Esophagus muscularis mucosa (tissue), 4 donors: ENCODE measurements around the gene PTPRU. TPM values are rescaled to one million over a fixed set of nuclear protein-coding genes. Genes with fewer than 3 reads are reported as not detected.

Source experiments
- DNase-seq: peaks from one replicate; pipeline ENCODE4 v3.0.0-alpha.2; 2017; ENCODE audit errors: extremely low spot score
- H3K27ac ChIP-seq, 4 donors: fragments of 200-600 bp; sonication (generic); replicated peaks in 1 of 4; 1 replicate in 3 of 4; 2 replicates in 1 of 4; pipeline ENCODE4 v1.5.1; 2016 to 2019; ENCODE audit warnings: mild to moderate bottlenecking in 1 of 4
- H3K27me3 ChIP-seq, 4 donors: fragments of 200-600 bp; sonication (generic); one replicate each; pipeline versions ENCODE4 v1.5.1 to v1.6.0; 2016 to 2019
- H3K36me3 ChIP-seq, 4 donors: fragments of 200-600 bp; sonication (generic); one replicate each; pipeline ENCODE4 v1.5.1; 2016 to 2019
- H3K4me1 ChIP-seq, 4 donors: fragments of 200-600 bp; sonication (generic); one replicate each; pipeline ENCODE4 v1.5.1; 2016 to 2019
- H3K4me3 ChIP-seq, 4 donors: fragments of 200-600 bp; sonication (generic); 1 replicate in 2 of 4; 2 replicates in 2 of 4; pipeline ENCODE4 v1.5.1; 2016 to 2019; ENCODE audit warnings: mild to moderate bottlenecking in 4 of 4, moderate library complexity in 1 of 4
- H3K9me3 ChIP-seq, 4 donors: fragments of 200-600 bp; sonication (generic); 1 replicate in 3 of 4; 2 replicates in 1 of 4; pipeline ENCODE4 v1.5.1; 2016 to 2019
- CTCF ChIP-seq, 3 experiments: fragments of 200-600 bp in 2 of 3; fragments of 450-650 bp in 1 of 3; sonication (generic) in 2 of 3; IDR thresholded peaks; one replicate each; pipeline ENCODE4 v1.5.1; 2017 to 2019; ENCODE audit warnings: antibody characterized with exemption in 3 of 3, mild to moderate bottlenecking in 2 of 3, moderate library complexity in 1 of 3
- EP300 ChIP-seq: sonication (generic); formaldehyde crosslinking; IDR thresholded peaks from one replicate; pipeline ENCODE4 v1.6.1; 2017; ENCODE audit warnings: antibody characterized with exemption
- POLR2A ChIP-seq: fragments of 450-650 bp; IDR thresholded peaks from one replicate; pipeline ENCODE4 v1.6.1; 2017; ENCODE audit warnings: antibody characterized with exemption, moderate library complexity, mild to moderate bottlenecking, low read depth
- POLR2AphosphoS5 ChIP-seq, 2 donors: sonication (generic); formaldehyde crosslinking; IDR thresholded peaks; one replicate each; pipeline ENCODE4 v1.6.1; 2017; ENCODE audit warnings: antibody characterized with exemption in 2 of 2
- WGBS: methylation state at CpG from one replicate; pipeline ENCODE4 v1.1.5; 2018; 5-methylcytosine and 5-hydroxymethylcytosine counted together
- intact Hi-C: fragments of 100-400 bp; cut with DNase I; formaldehyde crosslinking; loops from one replicate; pipeline ENCODE4 v1.15.1; 2023
- total RNA-seq, 4 donors: library from RNA; depleted of rRNA; stranded (reverse); fragments of >200 nt; gene quantifications; one replicate each; pipeline versions ENCODE4 v1.1.0 to v1.2.1, GENCODE V29; 2016

PTPRU gene
- total RNA-seq, 4 donors from 2014 or later: 19.5 to 32.7 (median 27.5) TPM

DNA sequence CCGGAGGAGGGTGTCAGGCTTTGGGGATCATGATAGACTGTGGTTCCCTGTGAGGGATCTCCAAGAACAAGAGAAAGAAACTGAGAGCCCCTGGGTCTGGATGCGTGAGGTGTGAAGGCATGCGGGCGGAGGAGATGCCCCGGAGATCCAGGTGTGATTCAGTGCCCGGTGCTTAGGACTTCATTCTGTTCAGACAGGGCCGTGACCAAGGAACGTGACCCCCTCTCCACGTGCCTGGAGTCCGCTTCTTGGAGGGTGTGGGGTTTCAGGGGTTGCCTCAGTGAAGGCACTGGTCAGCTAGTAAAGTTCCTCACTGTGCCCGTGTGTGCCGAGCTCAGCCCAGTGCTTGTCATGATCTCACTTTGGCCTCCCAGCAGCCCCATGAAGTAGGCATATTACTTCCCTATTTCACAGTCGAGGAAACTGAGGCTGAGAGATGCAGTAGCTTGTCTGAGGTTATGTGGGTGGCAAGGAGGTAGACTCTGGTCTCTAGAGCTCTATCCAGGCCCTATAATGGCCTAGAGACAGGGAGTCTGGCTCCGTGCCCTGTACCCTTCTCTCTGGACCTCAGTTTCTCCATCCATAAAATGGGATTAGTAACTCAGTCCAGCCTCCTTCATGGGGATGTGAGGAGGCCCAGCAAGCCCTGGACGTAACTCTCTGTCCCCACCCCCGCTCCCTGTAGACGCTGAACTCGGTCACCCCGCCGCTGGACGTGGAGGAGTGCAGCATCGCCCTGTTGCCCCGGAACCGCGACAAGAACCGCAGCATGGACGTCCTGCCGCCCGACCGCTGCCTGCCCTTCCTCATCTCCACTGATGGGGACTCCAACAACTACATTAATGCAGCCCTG is 81.0 kb downstream of the PTPRU start:
- H3K36me3 ChIP-seq: peaks cover 5 to 89% (median 47%) of the 10 kb centered on the region in 4 donors

GRCh38 chr1:29317916-29318530 is 81.7 kb downstream of the PTPRU start:
- 93% methylated on average over 2 of the region's 5 CpGs for WGBS
- H3K4me3 ChIP-seq: no peak overlapping the region
- no peaks in the 10 kb centered on the region for H3K9me3 ChIP-seq
- peaks cover 5 to 84% (median 42%) of the 10 kb centered on the region in 4 donors for H3K36me3 ChIP-seq
- no peak for DNase-seq
- no peaks in the 10 kb centered on the region for H3K27me3 ChIP-seq
- H3K4me1 ChIP-seq: no peaks in the 10 kb centered on the region
- no peak overlapping the region for H3K27ac ChIP-seq
- intact Hi-C loops: no loop called here
- no peak for TF ChIP-seq CTCF (IDR thresholded peaks at IDR 0.05)

More for the DNA sequence above, 81.0 kb downstream of the PTPRU start:
- no peak overlapping the region for H3K4me3 ChIP-seq
- H3K27me3 ChIP-seq: no peaks in the 10 kb centered on the region
- intact Hi-C loops: no loop called here
- no peaks in the 10 kb centered on the region for H3K9me3 ChIP-seq
- no peak for TF ChIP-seq POLR2AphosphoS5 (IDR thresholded peaks at IDR 0.05)
- 94% methylated on average over 24 of the region's 30 CpGs for WGBS
- no peak overlapping the region for H3K27ac ChIP-seq
- no peak for DNase-seq
- no peaks in the 10 kb centered on the region for H3K4me1 ChIP-seq

DNA sequence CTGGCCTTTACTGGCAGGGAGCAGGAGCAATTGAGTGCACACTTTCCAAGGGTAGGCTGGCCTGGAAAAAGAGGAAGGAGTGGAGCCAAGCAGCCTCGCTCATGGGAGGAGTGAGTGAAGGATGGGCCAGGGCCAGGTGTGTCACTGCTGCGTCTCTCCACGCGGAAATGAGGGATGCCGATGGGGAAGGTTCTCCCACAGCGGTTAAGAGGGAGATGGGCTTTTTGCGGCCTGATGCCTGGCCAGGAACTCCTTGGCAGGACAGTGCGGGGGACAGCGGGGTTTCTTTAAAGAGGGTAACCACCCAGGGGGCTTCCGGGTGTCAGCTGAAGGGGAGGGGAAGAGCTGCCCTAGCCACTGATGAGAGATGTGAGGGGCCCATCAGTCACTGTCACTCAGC is 82.4 kb downstream of the PTPRU start:
- no peak overlapping the region for H3K4me3 ChIP-seq
- 95% methylated on average over 10 of the region's 10 CpGs for WGBS
- H3K36me3 ChIP-seq: peaks cover 5 to 88% (median 44%) of the 10 kb centered on the region in 4 donors
- DNase-seq: no peak
- no peak overlapping the region for H3K27ac ChIP-seq
- intact Hi-C loops: no loop called here
- H3K9me3 ChIP-seq: no peaks in the 10 kb centered on the region
- no peak for TF ChIP-seq EP300
- no peak for TF ChIP-seq CTCF (IDR thresholded peaks at IDR 0.05)
- no peaks in the 10 kb centered on the region for H3K27me3 ChIP-seq
- H3K4me1 ChIP-seq: no peaks in the 10 kb centered on the region

- TF ChIP-seq POLR2AphosphoS5 (IDR thresholded peaks at IDR 0.05): no peak
- TF ChIP-seq POLR2A: no peak
- no peak for TF ChIP-seq EP300
- no peak for TF ChIP-seq CTCF (IDR thresholded peaks at IDR 0.05)
- intact Hi-C loops: no loop called here
- no peak for DNase-seq
- Histone ChIP-seq H3K27ac (no peak overlapping the region), H3K4me1 (no peaks in the 10 kb centered on the region), H3K9me3 (no peaks in the 10 kb centered on the region), H3K27me3 (no peaks in the 10 kb centered on the region), H3K4me3 (no peak overlapping the region), H3K36me3 (peaks cover 4 to 86% (median 41%) of the 10 kb centered on the region in 4 donors)
- 75% methylated on average over 9 of the region's 9 CpGs for WGBS
Observed at GRCh38 chr1:29319300-29320110, 83.2 kb downstream of the PTPRU start.
